ENCODE measurements around the gene CLEC4A.
"Not testable (repeated sequence)": the region's sequence is repeated elsewhere in the genome, so short reads cannot be mapped to it uniquely, and the experiment has no call there.

The CLEC4A gene

GRCh38 chr12:8134398-8134930 is 11.0 kb downstream of the CLEC4A start:
- not testable (repeated sequence) for DNase-seq (ENCODE audit: low spot score)

GRCh38 chr12:8141647-8142046 is 18.2 kb downstream of the CLEC4A start:
- not testable (repeated sequence) for DNase-seq (ENCODE audit: low spot score)

GRCh38 chr12:8143261-8143660 is 19.8 kb downstream of the CLEC4A start:
- no peak for DNase-seq (ENCODE audit: low spot score)

GRCh38 chr12:8145754-8146441 is 22.5 kb downstream of the CLEC4A start:
- DNase-seq (ENCODE audit: low spot score): no peak

- no peak for DNase-seq (ENCODE audit: low spot score)
These were observed 23.0 kb downstream of the CLEC4A start for GRCh38 chr12:8146442-8146771.

GRCh38 chr12:8154526-8154925 is 31.1 kb downstream of the CLEC4A start:
- DNase-seq (ENCODE audit: low spot score): no peak

GRCh38 chr12:8156416-8156815 is 33.0 kb downstream of the CLEC4A start:
- DNase-seq (ENCODE audit: low spot score): no peak

- DNase-seq (ENCODE audit: low spot score): peak; percentile 58
These were observed 33.4 kb downstream of the CLEC4A start, which contains the start of gene ZNF705A for GRCh38 chr12:8156845-8157244. ZNF705A (plus strand) TSS chr12:8157015; CDS start chr12:8172626, 15,611 bp downstream.

GRCh38 chr12:8157484-8158198 is 34.2 kb downstream of the CLEC4A start:
- no peak for DNase-seq (ENCODE audit: low spot score)

GRCh38 chr12:8172911-8173310 is 49.5 kb downstream of the CLEC4A start:
- not testable (repeated sequence) for DNase-seq (ENCODE audit: low spot score)

GRCh38 chr12:8179989-8180585 is 56.7 kb downstream of the CLEC4A start:
- DNase-seq (ENCODE audit: low spot score): peak; percentile 62

- DNase-seq (ENCODE audit: low spot score): not testable (repeated sequence)
These were observed 57.9 kb downstream of the CLEC4A start for GRCh38 chr12:8181271-8181670.

GRCh38 chr12:8182923-8183322 is 59.5 kb downstream of the CLEC4A start:
- DNase-seq (ENCODE audit: low spot score): not testable (repeated sequence)

- DNase-seq (ENCODE audit: low spot score): not testable (repeated sequence)
These were observed 59.9 kb downstream of the CLEC4A start for GRCh38 chr12:8183346-8183745.

- DNase-seq (ENCODE audit: low spot score): not testable (repeated sequence)
These were observed 60.8 kb downstream of the CLEC4A start for GRCh38 chr12:8184206-8184605.

- not testable (repeated sequence) for DNase-seq (ENCODE audit: low spot score)
These were observed 64.7 kb downstream of the CLEC4A start for GRCh38 chr12:8188088-8188487.

Data from SW480 (cell line).